Endothelial cell of umbilical vein (primary cell): ENCODE results near the gene TECTB. TPM values are rescaled to one million over a fixed set of nuclear protein-coding genes. Genes with fewer than 3 reads are reported as not detected.

Experiments used
- BruUV-seq: library from RNA; stranded (reverse); fragments of 400-500 nt; replicated peaks from 2 replicates; lab custom pipeline; 2021; lab: Mats Ljungman, UMichigan
- CTCF ChIA-PET: fragments of 300-600, 350-600 bp; sonication (Branson Sonifier 250); formaldehyde crosslinking; loops from one replicate; lab custom pipeline; 2021; ENCODE audit warnings: antibody characterized with exemption, inconsistent platforms; lab: Charles Lee
- POLR2A ChIA-PET: fragments of 300-600, 350-600 bp; sonication (Branson Sonifier 250); formaldehyde crosslinking; loops from one replicate; lab custom pipeline; 2021; ENCODE audit warnings: antibody characterized with exemption, inconsistent platforms; lab: Charles Lee
- DNase-seq: peaks from one replicate; pipeline ENCODE4 v3.0.0-alpha.2; 2011; ENCODE audit warnings: low read depth, low spot score
- FAIRE-seq: peaks from 2 replicates; lab custom pipeline; 2011; peaks lifted over from hg19 to GRCh38; lab: Jason Lieb, UNC
- H2AFZ ChIP-seq: 2 replicates; pipeline ENCODE4 v1.6.0; 2012; ENCODE audit warnings: low read depth, low read length, control low read depth, inconsistent platforms
- H3K27ac ChIP-seq: 2 replicates; pipeline ENCODE4 v1.5.1; 2011; ENCODE audit warnings: low read depth, mild to moderate bottlenecking, control low read depth, low read length, moderate library complexity; ENCODE audit not compliant: insufficient read depth
- H3K27me3 ChIP-seq, 2 experiments: 2 replicates each; pipeline versions ENCODE4 v1.6.0 to v1.6.1; 2011; ENCODE audit warnings: low read length in 2 of 2, mixed read lengths in 1 of 2; ENCODE audit not compliant: control insufficient read depth in 2 of 2, insufficient read depth in 2 of 2
- H3K36me3 ChIP-seq, 2 experiments: 2 replicates in 1 of 2; 3 replicates in 1 of 2; pipeline ENCODE4 v1.5.1; 2011; ENCODE audit warnings: low read length in 2 of 2, mild to moderate bottlenecking in 1 of 2, moderate library complexity in 1 of 2; ENCODE audit not compliant: control insufficient read depth in 2 of 2, insufficient read depth in 2 of 2; ENCODE audit errors: extremely low read depth in 1 of 2
- H3K4me1 ChIP-seq: 3 replicates; pipeline ENCODE4 v1.5.1; 2011; ENCODE audit warnings: mild to moderate bottlenecking, low read length; ENCODE audit not compliant: control insufficient read depth, insufficient read depth; ENCODE audit errors: extremely low read depth
- H3K4me2 ChIP-seq: 2 replicates; pipeline ENCODE4 v1.6.1; 2011; ENCODE audit warnings: low read length, control low read depth, mixed read lengths; ENCODE audit not compliant: insufficient read depth
- H3K4me3 ChIP-seq, 3 experiments: fragments of 200-600 bp in 1 of 3; sonication (generic), shearing (Covaris generic) in 1 of 3; replicated peaks in 1 of 3; 2 replicates each; pipeline ENCODE4 v1.5.1; 2011 to 2016; ENCODE audit warnings: control low read depth in 3 of 3, low read length in 3 of 3, mild to moderate bottlenecking in 2 of 3, inconsistent platforms in 1 of 3, low read depth in 1 of 3, moderate library complexity in 1 of 3; ENCODE audit not compliant: insufficient read depth in 1 of 3
- H3K79me2 ChIP-seq: 2 replicates; pipeline ENCODE4 v1.6.0; 2012; ENCODE audit warnings: low read length, inconsistent platforms; ENCODE audit not compliant: control insufficient read depth, insufficient read depth
- H3K9ac ChIP-seq: replicated peaks from 2 replicates; pipeline ENCODE3; 2011; ENCODE audit warnings: low read length, control low read depth; ENCODE audit not compliant: insufficient read depth; ENCODE audit errors: extremely low read depth
- H3K9me1 ChIP-seq: replicated peaks from 3 replicates; pipeline ENCODE4 v1.6.0; 2011; ENCODE audit warnings: mild to moderate bottlenecking, low read length; ENCODE audit not compliant: control insufficient read depth, insufficient read depth; ENCODE audit errors: extremely low read depth
- H3K9me3 ChIP-seq: replicated peaks from 2 replicates; pipeline ENCODE4 v1.5.1; 2012; ENCODE audit warnings: low read length, inconsistent platforms; ENCODE audit not compliant: control insufficient read depth, insufficient read depth
- H4K20me1 ChIP-seq: replicated peaks from 2 replicates; pipeline ENCODE3; 2011; ENCODE audit warnings: mild to moderate bottlenecking, low read length; ENCODE audit not compliant: control insufficient read depth, insufficient read depth; ENCODE audit errors: extremely low read depth
- CTCF ChIP-seq, 2 donors: IDR thresholded peaks; 1 replicate in 1 of 2; 2 replicates in 1 of 2; pipeline ENCODE4 v1.5.1; 2011; ENCODE audit warnings: low read length in 2 of 2, mild to moderate bottlenecking in 2 of 2, moderate library complexity in 2 of 2, control low read depth in 1 of 2, inconsistent platforms in 1 of 2, low read depth in 1 of 2; ENCODE audit not compliant: insufficient read depth in 1 of 2; ENCODE audit errors: extremely low read depth in 1 of 2
- EZH2 ChIP-seq: IDR thresholded peaks from 2 replicates; pipeline ENCODE4 v1.6.1; 2012; ENCODE audit warnings: borderline replicate concordance, low read depth, mild to moderate bottlenecking, moderate library complexity, low read length, inconsistent platforms; ENCODE audit not compliant: severe bottlenecking
- FOS ChIP-seq: IDR thresholded peaks from 2 replicates; pipeline ENCODE4 v1.6.1; 2011; ENCODE audit warnings: mild to moderate bottlenecking, low read length, moderate library complexity, borderline replicate concordance; ENCODE audit not compliant: insufficient read depth
- GATA2 ChIP-seq: IDR thresholded peaks from 2 replicates; pipeline ENCODE4 v1.7.0; 2011; ENCODE audit warnings: low read depth, mild to moderate bottlenecking, moderate library complexity, mixed read lengths, low read length; ENCODE audit not compliant: insufficient read length, insufficient read depth
- JUN ChIP-seq: IDR thresholded peaks from 2 replicates; pipeline ENCODE4 v1.6.1; 2011; ENCODE audit warnings: borderline replicate concordance, low read depth; ENCODE audit not compliant: insufficient read length, insufficient read depth
- MAX ChIP-seq: IDR thresholded peaks from 2 replicates; pipeline ENCODE4 v1.6.1; 2011; ENCODE audit not compliant: insufficient read depth, insufficient read length
- MYC ChIP-seq: IDR thresholded peaks from one replicate; pipeline ENCODE4 v1.6.1; 2011; ENCODE audit warnings: mild to moderate bottlenecking, low read depth, low read length
- POLR2A ChIP-seq: IDR thresholded peaks from 2 replicates; pipeline ENCODE4 v1.6.1; 2012; ENCODE audit warnings: low read depth, mild to moderate bottlenecking, control low read depth, low read length
- POLR2AphosphoS5 ChIP-seq: IDR thresholded peaks from 2 replicates; pipeline ENCODE4 v1.6.1; 2012; ENCODE audit warnings: low read depth, mild to moderate bottlenecking, control low read depth, low read length, moderate library complexity; ENCODE audit not compliant: insufficient read depth
- dilution Hi-C: fragments of 300-500 bp; cut with MboI; formaldehyde crosslinking; loops from one replicate; pipeline ENCODE4 v1.15.0; 2019; ENCODE audit warnings: low sequenced_read_pairs; ENCODE audit not compliant: extremely low pct_ligation_motif_present
- intact Hi-C: fragments of 100-400 bp; cut with micrococcal nuclease; formaldehyde crosslinking; loops from one replicate; pipeline ENCODE4 v1.10.0; 2022
- polyA plus RNA-seq, 4 experiments: library from polyadenylated mRNA; depleted of rRNA in 3 of 4; stranded (reverse) in 3 of 4; unstranded in 1 of 4; fragments of >200 nt; gene quantifications; 2 replicates each; pipeline versions ENCODE4 v1.2.1 to v1.2.3, GENCODE V29; 2011 to 2012; ENCODE audit warnings: missing spikeins in 1 of 4
- total RNA-seq: library from RNA; stranded (reverse); gene quantifications from 2 replicates; pipeline ENCODE4 v1.2.3, GENCODE V29; 2021

The TECTB gene
- total and polyA plus RNA-seq, 2 donors (not counting 3 experiments of a cell fraction or from before 2014, with no cell fraction given) = not detected

- dilution Hi-C loops = no loop called here
Measured at GRCh38 chr10:112258407-112258806, 24.8 kb upstream of the TECTB start.

More at GRCh38 chr10:112258407-112258806, 24.8 kb upstream of the TECTB start:
- ChIA-PET CTCF (interaction anchor here (1.6 kb wide), 1 partner anchor 177 kb away, joined by 3 read pairs; no protein-coding TSS in a partner anchor), POLR2A (no interaction called here)
- H3K9ac ChIP-seq = no peak overlapping the region
- no peaks in the 10 kb centered on the region for H3K9me1 ChIP-seq
- H3K4me2 ChIP-seq = no peak overlapping the region
- no peak overlapping the region for H2AFZ ChIP-seq
- H3K27me3 ChIP-seq = no peaks in the 10 kb centered on the region
- no peaks in the 10 kb centered on the region for H4K20me1 ChIP-seq
- no peak overlapping the region for H3K4me3 ChIP-seq
- H3K79me2 ChIP-seq = no peaks in the 10 kb centered on the region
- FAIRE-seq = no peak
- intact Hi-C loops = no loop called here
- no peaks in the 10 kb centered on the region for H3K36me3 ChIP-seq
- H3K27ac ChIP-seq = no peak overlapping the region
- no peak for DNase-seq
- no peak for TF ChIP-seq MYC
- TF ChIP-seq MAX = no peak
- no peak for TF ChIP-seq FOS
- TF ChIP-seq JUN = no peak
- no peak for TF ChIP-seq CTCF (IDR thresholded peaks at IDR 0.05; ENCODE audit: extremely low read depth in 1 of 2, insufficient read depth in 1 of 2, low read depth in 1 of 2, low read length in 2 of 2)
- TF ChIP-seq EZH2 = no peak
- TF ChIP-seq GATA2 = no peak
- no peak for TF ChIP-seq POLR2A
- no peak for TF ChIP-seq POLR2AphosphoS5
- no TSS peak for BruUV-seq
- no peaks in the 10 kb centered on the region for H3K9me3 ChIP-seq
- H3K4me1 ChIP-seq = no peaks in the 10 kb centered on the region
